GM21423 (cell line): Measurements from ENCODE around the gene ADD3.
"Not testable (repeated sequence)": the region's sequence is repeated elsewhere in the genome, so short reads cannot be mapped to it uniquely, and the experiment has no call there.

ENCODE experiments used
- ATAC-seq: cut with Tn5 transposase; IDR thresholded peaks from one replicate; pipeline ENCODE4 v1.9.1; 2021; ENCODE audit warnings: mild to moderate bottlenecking, moderate library complexity; ENCODE audit not compliant: unreplicated experiment

Gene ADD3

GRCh38 chr10:109975244-109976190 lies 32.3 kb upstream of the ADD3 start:
- no peak for ATAC-seq

GRCh38 chr10:109976681-109977080 lies 31.1 kb upstream of the ADD3 start:
- ATAC-seq: no peak

GRCh38 chr10:109977382-109977806 lies 30.4 kb upstream of the ADD3 start:
- no peak for ATAC-seq

GRCh38 chr10:109978481-109978880 lies 29.3 kb upstream of the ADD3 start:
- no peak for ATAC-seq

- ATAC-seq: no peak
Observed at GRCh38 chr10:109979215-109979614, 28.6 kb upstream of the ADD3 start.

GRCh38 chr10:109981650-109982049 lies 26.1 kb upstream of the ADD3 start:
- ATAC-seq: no peak

GRCh38 chr10:109982123-109982522 lies 25.7 kb upstream of the ADD3 start:
- ATAC-seq: no peak

- ATAC-seq: no peak
Observed at GRCh38 chr10:109982812-109983211, 25.0 kb upstream of the ADD3 start.

- no peak for ATAC-seq
Observed at GRCh38 chr10:109984013-109984412, 23.8 kb upstream of the ADD3 start.

GRCh38 chr10:109985768-109986167 lies 22.0 kb upstream of the ADD3 start:
- not testable (repeated sequence) for ATAC-seq

GRCh38 chr10:109987452-109988211 lies 20.2 kb upstream of the ADD3 start:
- ATAC-seq: no peak

- ATAC-seq: no peak
Observed at GRCh38 chr10:109988212-109988596, 19.6 kb upstream of the ADD3 start.

- no peak for ATAC-seq
Observed at GRCh38 chr10:109991266-109991855, 16.4 kb upstream of the ADD3 start.

GRCh38 chr10:109992485-109992884 lies 15.3 kb upstream of the ADD3 start:
- no peak for ATAC-seq

GRCh38 chr10:109993551-109994330 lies 14.0 kb upstream of the ADD3 start:
- ATAC-seq: no peak

- ATAC-seq: no peak
Observed at GRCh38 chr10:109994711-109995577, 12.8 kb upstream of the ADD3 start.

GRCh38 chr10:109995595-109995994 lies 12.2 kb upstream of the ADD3 start:
- ATAC-seq: no peak

- peak; percentile 75 for ATAC-seq
Observed at GRCh38 chr10:109996225-109996624, 11.6 kb upstream of the ADD3 start.

GRCh38 chr10:109996766-109997171 lies 11.0 kb upstream of the ADD3 start:
- peak; percentile 24 for ATAC-seq

GRCh38 chr10:109997233-109997632 lies 10.6 kb upstream of the ADD3 start:
- no peak for ATAC-seq
